ENCODE data around the gene ARHGAP26.

DNA sequence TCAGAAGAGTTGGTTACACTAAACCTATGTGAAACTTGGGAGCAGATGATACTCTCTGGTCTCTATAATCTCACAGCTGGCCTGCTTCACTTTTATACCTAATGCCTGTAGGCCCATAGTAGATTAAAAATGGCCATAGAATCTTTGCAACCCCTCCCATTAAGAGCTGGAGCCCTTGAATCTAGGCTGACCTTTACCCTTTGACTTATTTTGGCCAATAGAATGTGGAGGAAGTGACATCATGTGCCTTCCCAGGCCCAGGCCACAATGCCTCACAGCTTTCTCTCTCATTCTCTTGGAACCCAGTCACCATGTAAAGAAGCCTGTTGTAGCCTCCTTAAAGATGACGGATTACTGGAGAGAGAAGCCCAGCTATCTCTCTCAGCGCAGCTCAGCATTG is 382.3 kb downstream of the ARHGAP26 start:
- TF ChIP-seq EP300 (IDR thresholded peaks at IDR 0.05) (no peak), POLR2A (IDR thresholded peaks at IDR 0.05; ENCODE audit: low read depth) (no peak), POLR2AphosphoS5 (IDR thresholded peaks at IDR 0.05) (no peak)
- TF ChIP-seq, protein P1, sequence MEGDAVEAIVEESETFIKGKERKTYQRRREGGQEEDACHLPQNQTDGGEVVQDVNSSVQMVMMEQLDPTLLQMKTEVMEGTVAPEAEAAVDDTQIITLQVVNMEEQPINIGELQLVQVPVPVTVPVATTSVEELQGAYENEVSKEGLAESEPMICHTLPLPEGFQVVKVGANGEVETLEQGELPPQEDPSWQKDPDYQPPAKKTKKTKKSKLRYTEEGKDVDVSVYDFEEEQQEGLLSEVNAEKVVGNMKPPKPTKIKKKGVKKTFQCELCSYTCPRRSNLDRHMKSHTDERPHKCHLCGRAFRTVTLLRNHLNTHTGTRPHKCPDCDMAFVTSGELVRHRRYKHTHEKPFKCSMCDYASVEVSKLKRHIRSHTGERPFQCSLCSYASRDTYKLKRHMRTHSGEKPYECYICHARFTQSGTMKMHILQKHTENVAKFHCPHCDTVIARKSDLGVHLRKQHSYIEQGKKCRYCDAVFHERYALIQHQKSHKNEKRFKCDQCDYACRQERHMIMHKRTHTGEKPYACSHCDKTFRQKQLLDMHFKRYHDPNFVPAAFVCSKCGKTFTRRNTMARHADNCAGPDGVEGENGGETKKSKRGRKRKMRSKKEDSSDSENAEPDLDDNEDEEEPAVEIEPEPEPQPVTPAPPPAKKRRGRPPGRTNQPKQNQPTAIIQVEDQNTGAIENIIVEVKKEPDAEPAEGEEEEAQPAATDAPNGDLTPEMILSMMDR (IDR thresholded peaks at IDR 0.05), result no peak
